HCT116 (cell line): ENCODE results near the gene HOXB3. TPM values are rescaled to one million over a fixed set of nuclear protein-coding genes. Genes with fewer than 3 reads are reported as not detected.

Experiments used
- ATAC-seq: fragments of 200-7000 bp; cut with Tn5 transposase; 2 replicates; pipeline ENCODE4 v1.9.1; 2020; ENCODE audit warnings: mild to moderate bottlenecking, moderate library complexity
- BruUV-seq: library from RNA; stranded (reverse); fragments of 400-500 nt; replicated peaks from 2 replicates; lab custom pipeline; 2021; lab: Mats Ljungman, UMichigan
- CTCF ChIA-PET: fragments of 300-600 bp; sonication (Branson Sonifier 250); formaldehyde crosslinking; loops from one replicate; lab custom pipeline; 2021; ENCODE audit warnings: antibody characterized with exemption; lab: Charles Lee
- POLR2A ChIA-PET: fragments of 300-600, 350-600 bp; sonication (Branson Sonifier 250); formaldehyde crosslinking; loops from one replicate; lab custom pipeline; 2021; ENCODE audit warnings: antibody characterized with exemption; lab: Charles Lee
- RAD21 ChIA-PET, 2 experiments: fragments of 300-600 bp; sonication (Branson Sonifier 250); formaldehyde crosslinking; loops; one replicate each; lab custom pipeline; 2023; ENCODE audit warnings: low total read pairs in 2 of 2; ENCODE audit not compliant: uncharacterized antibody in 2 of 2, unreplicated experiment in 2 of 2, low non-redundant PET in 1 of 2; lab: Charles Lee
- DNase-seq: peaks from one replicate; pipeline ENCODE4 v3.0.0-alpha.2; 2010; ENCODE audit warnings: low read depth, low spot score
- H2AFZ ChIP-seq: fragments of 200-600 bp; shearing (Covaris generic), sonication (generic); 2 replicates; pipeline ENCODE4 v1.6.1; 2017; ENCODE audit warnings: low read depth, mixed run types, mixed read lengths, antibody characterized with exemption, low read length; ENCODE audit not compliant: poor library complexity, severe bottlenecking
- H3K27ac ChIP-seq: 2 replicates; pipeline ENCODE4 v1.5.1; 2012; ENCODE audit warnings: low read depth, low read length
- H3K27me3 ChIP-seq: fragments of 200-600 bp; sonication (generic); 2 replicates; pipeline ENCODE4 v1.6.1; 2016; ENCODE audit warnings: mixed run types, low read length, mixed read lengths; ENCODE audit not compliant: insufficient read depth
- H3K36me3 ChIP-seq, 2 experiments: fragments of 200-500 bp in 1 of 2; fragments of 200-600 bp in 1 of 2; sonication (Bioruptor generic) in 1 of 2; sonication (generic) in 1 of 2; 2 replicates each; pipeline versions ENCODE4 v1.5.1 to v1.6.1; 2014 to 2016; ENCODE audit warnings: low read length in 2 of 2, inconsistent platforms in 1 of 2, mixed read lengths in 1 of 2, mixed run types in 1 of 2; ENCODE audit not compliant: insufficient read depth in 2 of 2, control insufficient read depth in 1 of 2
- H3K4me1 ChIP-seq, 2 experiments: fragments of 200-600 bp in 1 of 2; sonication (generic) in 1 of 2; 2 replicates each; pipeline versions ENCODE4 v1.5.1 to v1.6.1; 2012 to 2017; ENCODE audit warnings: low read length in 2 of 2, inconsistent platforms in 1 of 2, mild to moderate bottlenecking in 1 of 2, mixed read lengths in 1 of 2, mixed run types in 1 of 2, moderate library complexity in 1 of 2; ENCODE audit not compliant: insufficient read depth in 2 of 2, control insufficient read depth in 1 of 2
- H3K4me2 ChIP-seq: fragments of 200-600 bp; sonication (generic); 2 replicates; pipeline ENCODE4 v1.6.1; 2017; ENCODE audit warnings: mixed run types, low read length, mixed read lengths
- H3K4me3 ChIP-seq, 2 experiments: fragments of 200-600 bp in 1 of 2; sonication (generic) in 1 of 2; replicated peaks in 1 of 2; 2 replicates each; pipeline ENCODE4 v1.5.1; 2011 to 2016; ENCODE audit warnings: low read length in 2 of 2, control low read depth in 1 of 2, low read depth in 1 of 2, mild to moderate bottlenecking in 1 of 2, mixed read lengths in 1 of 2, mixed run types in 1 of 2
- H3K79me2 ChIP-seq: fragments of 200-600 bp; sonication (generic); 2 replicates; pipeline ENCODE4 v1.6.1; 2017; ENCODE audit warnings: mild to moderate bottlenecking, mixed run types, low read length, moderate library complexity, mixed read lengths; ENCODE audit not compliant: insufficient read depth
- H3K9ac ChIP-seq: fragments of 200-600 bp; sonication (generic); 2 replicates; pipeline ENCODE4 v1.6.1; 2016; ENCODE audit warnings: low read length, mixed read lengths
- H3K9me2 ChIP-seq: fragments of 200-600 bp; sonication (generic), shearing (Covaris generic); 2 replicates; pipeline ENCODE4 v1.6.1; 2017; ENCODE audit warnings: mixed run types, mild to moderate bottlenecking, moderate library complexity; ENCODE audit not compliant: insufficient read depth
- H3K9me3 ChIP-seq, 2 experiments: fragments of 200-500 bp in 1 of 2; fragments of 200-600 bp in 1 of 2; sonication (Bioruptor generic) in 1 of 2; sonication (generic) in 1 of 2; 2 replicates each; pipeline ENCODE4 v1.6.1; 2014 to 2017; ENCODE audit warnings: low read length in 2 of 2, mixed read lengths in 2 of 2, inconsistent platforms in 1 of 2, low read depth in 1 of 2, mild to moderate bottlenecking in 1 of 2, mixed run types in 1 of 2, moderate library complexity in 1 of 2; ENCODE audit not compliant: control insufficient read depth in 1 of 2, insufficient read depth in 1 of 2
- H4K20me1 ChIP-seq: fragments of 200-600 bp; sonication (generic), shearing (Covaris generic); 2 replicates; pipeline ENCODE4 v1.6.1; 2017; ENCODE audit warnings: mixed run types, mild to moderate bottlenecking, moderate library complexity; ENCODE audit not compliant: insufficient read depth
- CEBPB ChIP-seq: IDR thresholded peaks from 2 replicates; pipeline ENCODE4 v1.6.1; 2012; ENCODE audit warnings: low read depth
- EGR1 ChIP-seq: IDR thresholded peaks from 2 replicates; pipeline ENCODE4 v1.6.1; 2012; ENCODE audit warnings: low read depth
- ELF1 ChIP-seq: IDR thresholded peaks from 2 replicates; pipeline ENCODE4 v1.6.1; 2012; ENCODE audit warnings: low read depth, borderline replicate concordance
- EZH2phosphoT487 ChIP-seq: fragments of 200-600 bp; IDR thresholded peaks from 2 replicates; pipeline ENCODE4 v1.6.1; 2018; ENCODE audit warnings: antibody characterized with exemption, borderline replicate concordance
- POLR2A ChIP-seq: IDR thresholded peaks from 2 replicates; pipeline ENCODE4 v1.7.0; 2011; ENCODE audit warnings: borderline replicate concordance; ENCODE audit not compliant: insufficient read depth, insufficient read length; ENCODE audit errors: extremely low read depth
- POLR2AphosphoS5 ChIP-seq: IDR thresholded peaks from 2 replicates; pipeline ENCODE4 v1.6.1; 2011; ENCODE audit warnings: mild to moderate bottlenecking, low read depth, low read length, moderate library complexity
- RAD21 ChIP-seq: IDR thresholded peaks from 2 replicates; pipeline ENCODE4 v1.6.1; 2012; ENCODE audit warnings: low read depth, mild to moderate bottlenecking
- SIN3A ChIP-seq: IDR thresholded peaks from 2 replicates; pipeline ENCODE4 v1.6.1; 2012; ENCODE audit warnings: low read depth
- SP1 ChIP-seq: IDR thresholded peaks from 2 replicates; pipeline ENCODE4 v1.6.1; 2012; ENCODE audit warnings: low read depth
- SRF ChIP-seq: IDR thresholded peaks from 2 replicates; pipeline ENCODE4 v1.6.1; 2012; ENCODE audit warnings: low read depth
- YY1 ChIP-seq: IDR thresholded peaks from 2 replicates; pipeline ENCODE4 v1.6.1; 2011; ENCODE audit warnings: low read length, low read depth, moderate library complexity, mild to moderate bottlenecking; ENCODE audit not compliant: insufficient replicate concordance; ENCODE audit errors: extremely low read depth
- ZFX ChIP-seq: fragments of 450-650 bp; IDR thresholded peaks from 2 replicates; pipeline ENCODE4 v1.6.1; 2017
- ZNF274 ChIP-seq: fragments of 200-500 bp; sonication (Bioruptor generic); IDR thresholded peaks from 2 replicates; pipeline ENCODE4 v1.6.1; 2014; ENCODE audit warnings: mild to moderate bottlenecking, low read depth, low read length, inconsistent platforms
- intact Hi-C: fragments of 100-400 bp; cut with micrococcal nuclease; formaldehyde crosslinking; loops from 2 replicates; pipeline ENCODE4 v1.10.0; 2022
- total RNA-seq: library from RNA; stranded (reverse); gene quantifications from one replicate; pipeline ENCODE4 v1.2.1, GENCODE V29; 2021; ENCODE audit not compliant: unreplicated experiment
- TF ChIP-seq, protein P1 (sequence below): IDR thresholded peaks from 2 replicates; pipeline ENCODE4 v1.6.1; 2011; ENCODE audit warnings: mild to moderate bottlenecking, low read length, moderate library complexity; ENCODE audit not compliant: insufficient replicate concordance; ENCODE audit errors: extremely low read depth
- TF ChIP-seq, protein P2 (sequence below): IDR thresholded peaks from 2 replicates; pipeline ENCODE4 v1.6.1; 2012
- TF ChIP-seq, protein P3 (sequence below): IDR thresholded peaks from 2 replicates; pipeline ENCODE4 v1.6.1; 2012; ENCODE audit warnings: low read depth
- TF ChIP-seq, protein P4 (sequence below), 3 experiments: fragments of 200-600 bp in 1 of 3; sonication (generic) in 1 of 3; IDR thresholded peaks in 2 of 3; conservative IDR thresholded peaks in 1 of 3; 2 replicates each; pipeline ENCODE4 v1.5.1; 2012 to 2017; ENCODE audit warnings: low read depth in 2 of 3, low read length in 2 of 3, antibody characterized with exemption in 1 of 3, borderline replicate concordance in 1 of 3, control low read depth in 1 of 3, mild to moderate bottlenecking in 1 of 3, mixed read lengths in 1 of 3, mixed run types in 1 of 3, moderate library complexity in 1 of 3; ENCODE audit not compliant: insufficient read depth in 1 of 3

HOXB3 gene
- total RNA-seq, 1 experiment from 2014 or later = 19.8 TPM

DNA sequence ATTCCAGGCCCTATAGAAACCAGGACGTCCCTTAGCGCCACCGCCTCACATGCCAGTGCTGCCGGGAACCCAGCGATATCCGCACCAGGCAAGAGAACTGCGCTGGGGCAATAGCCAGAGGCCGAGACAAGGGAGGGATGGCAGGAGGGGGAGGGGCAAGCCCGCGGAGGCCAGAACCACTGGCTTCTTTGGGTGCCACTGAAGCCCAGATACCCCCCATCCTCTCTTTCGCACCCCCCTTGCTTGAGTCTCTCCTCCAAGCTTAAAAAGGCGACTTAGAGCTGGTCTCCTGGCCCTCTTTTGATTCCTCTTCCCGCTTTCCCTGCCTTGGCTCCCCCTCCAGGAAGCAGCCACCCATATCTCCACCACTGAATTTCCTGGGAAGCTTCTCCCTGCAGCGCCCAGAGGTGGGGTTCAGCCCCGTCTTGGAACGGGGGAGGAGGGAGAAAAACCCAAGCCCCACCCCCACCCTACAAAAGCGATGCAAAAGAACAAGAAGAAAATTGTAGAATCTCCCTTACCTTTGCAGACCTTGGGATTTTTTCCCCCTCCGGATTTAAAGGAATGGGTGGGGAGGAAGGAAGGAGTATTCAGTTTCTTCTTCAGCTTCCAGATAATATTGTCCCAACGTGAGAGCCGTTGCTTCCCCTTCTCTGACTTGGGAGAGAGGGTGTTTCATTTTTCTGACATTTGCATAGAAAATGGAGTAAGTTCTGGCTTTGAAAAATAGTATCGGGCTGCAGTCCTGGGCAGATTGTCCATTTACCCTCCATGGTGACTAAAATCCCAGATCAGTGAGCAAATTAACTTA lies 14.1 kb upstream of the HOXB3 start:
- H3K4me2 ChIP-seq = peak overlapping the region; percentile 82
- peak; percentile 69 for DNase-seq
- H3K79me2 ChIP-seq = peaks cover 75% of the 10 kb centered on the region

More for the DNA sequence above, 14.1 kb upstream of the HOXB3 start:
- H3K27ac ChIP-seq = peak overlapping the region; percentile 94
- H3K4me1 ChIP-seq = peaks cover 40 to 63% of the 10 kb centered on the region in 2 experiments
- peaks cover 4% of the 10 kb centered on the region; the same call in 1 of the 2 replicates for H4K20me1 ChIP-seq
- H2AFZ ChIP-seq = no peak overlapping the region
- BruUV-seq = TSS peak; percentile 54
- H3K9me2 ChIP-seq = no peaks in the 10 kb centered on the region
- CTCF ChIA-PET = interaction anchor here (0.7 to 1.2 kb wide), 3 partner anchors 68 to 344 kb away, joined by 5 to 7 read pairs (median 6); no protein-coding TSS in a partner anchor
- H3K4me3 ChIP-seq = peak overlapping the region; percentile 78 to 87
- POLR2A ChIA-PET = interaction anchor here (0.7 to 1.6 kb wide), 5 partner anchors 8 to 556 kb away, joined by 3 to 8 read pairs (median 4); partner anchors contain the start of gene NFE2L1
- intact Hi-C loops = no loop called here
- H3K9ac ChIP-seq = peak overlapping the region; percentile 83
- TF ChIP-seq POLR2A = peak; percentile 35
- TF ChIP-seq, protein P1, sequence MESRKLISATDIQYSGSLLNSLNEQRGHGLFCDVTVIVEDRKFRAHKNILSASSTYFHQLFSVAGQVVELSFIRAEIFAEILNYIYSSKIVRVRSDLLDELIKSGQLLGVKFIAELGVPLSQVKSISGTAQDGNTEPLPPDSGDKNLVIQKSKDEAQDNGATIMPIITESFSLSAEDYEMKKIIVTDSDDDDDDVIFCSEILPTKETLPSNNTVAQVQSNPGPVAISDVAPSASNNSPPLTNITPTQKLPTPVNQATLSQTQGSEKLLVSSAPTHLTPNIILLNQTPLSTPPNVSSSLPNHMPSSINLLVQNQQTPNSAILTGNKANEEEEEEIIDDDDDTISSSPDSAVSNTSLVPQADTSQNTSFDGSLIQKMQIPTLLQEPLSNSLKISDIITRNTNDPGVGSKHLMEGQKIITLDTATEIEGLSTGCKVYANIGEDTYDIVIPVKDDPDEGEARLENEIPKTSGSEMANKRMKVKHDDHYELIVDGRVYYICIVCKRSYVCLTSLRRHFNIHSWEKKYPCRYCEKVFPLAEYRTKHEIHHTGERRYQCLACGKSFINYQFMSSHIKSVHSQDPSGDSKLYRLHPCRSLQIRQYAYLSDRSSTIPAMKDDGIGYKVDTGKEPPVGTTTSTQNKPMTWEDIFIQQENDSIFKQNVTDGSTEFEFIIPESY = no peak
- no peak for TF ChIP-seq EGR1
- no peak for TF ChIP-seq ZNF274
- TF ChIP-seq, protein P2, sequence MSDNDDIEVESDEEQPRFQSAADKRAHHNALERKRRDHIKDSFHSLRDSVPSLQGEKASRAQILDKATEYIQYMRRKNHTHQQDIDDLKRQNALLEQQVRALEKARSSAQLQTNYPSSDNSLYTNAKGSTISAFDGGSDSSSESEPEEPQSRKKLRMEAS = no peak
- TF ChIP-seq SP1 = no peak
- no peak for TF ChIP-seq ELF1
- TF ChIP-seq, protein P3, sequence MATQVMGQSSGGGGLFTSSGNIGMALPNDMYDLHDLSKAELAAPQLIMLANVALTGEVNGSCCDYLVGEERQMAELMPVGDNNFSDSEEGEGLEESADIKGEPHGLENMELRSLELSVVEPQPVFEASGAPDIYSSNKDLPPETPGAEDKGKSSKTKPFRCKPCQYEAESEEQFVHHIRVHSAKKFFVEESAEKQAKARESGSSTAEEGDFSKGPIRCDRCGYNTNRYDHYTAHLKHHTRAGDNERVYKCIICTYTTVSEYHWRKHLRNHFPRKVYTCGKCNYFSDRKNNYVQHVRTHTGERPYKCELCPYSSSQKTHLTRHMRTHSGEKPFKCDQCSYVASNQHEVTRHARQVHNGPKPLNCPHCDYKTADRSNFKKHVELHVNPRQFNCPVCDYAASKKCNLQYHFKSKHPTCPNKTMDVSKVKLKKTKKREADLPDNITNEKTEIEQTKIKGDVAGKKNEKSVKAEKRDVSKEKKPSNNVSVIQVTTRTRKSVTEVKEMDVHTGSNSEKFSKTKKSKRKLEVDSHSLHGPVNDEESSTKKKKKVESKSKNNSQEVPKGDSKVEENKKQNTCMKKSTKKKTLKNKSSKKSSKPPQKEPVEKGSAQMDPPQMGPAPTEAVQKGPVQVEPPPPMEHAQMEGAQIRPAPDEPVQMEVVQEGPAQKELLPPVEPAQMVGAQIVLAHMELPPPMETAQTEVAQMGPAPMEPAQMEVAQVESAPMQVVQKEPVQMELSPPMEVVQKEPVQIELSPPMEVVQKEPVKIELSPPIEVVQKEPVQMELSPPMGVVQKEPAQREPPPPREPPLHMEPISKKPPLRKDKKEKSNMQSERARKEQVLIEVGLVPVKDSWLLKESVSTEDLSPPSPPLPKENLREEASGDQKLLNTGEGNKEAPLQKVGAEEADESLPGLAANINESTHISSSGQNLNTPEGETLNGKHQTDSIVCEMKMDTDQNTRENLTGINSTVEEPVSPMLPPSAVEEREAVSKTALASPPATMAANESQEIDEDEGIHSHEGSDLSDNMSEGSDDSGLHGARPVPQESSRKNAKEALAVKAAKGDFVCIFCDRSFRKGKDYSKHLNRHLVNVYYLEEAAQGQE = no peak
- no peak for TF ChIP-seq SIN3A
- no peak for TF ChIP-seq EZH2phosphoT487
- TF ChIP-seq POLR2AphosphoS5 = peak; percentile 84
- no peak for TF ChIP-seq CEBPB
- peak; percentile 81; the same call in 1 of the 2 replicates for TF ChIP-seq ZFX
- peak; percentile 56 for TF ChIP-seq YY1
- no peak for TF ChIP-seq RAD21
- no peak for TF ChIP-seq SRF
- TF ChIP-seq, protein P4, sequence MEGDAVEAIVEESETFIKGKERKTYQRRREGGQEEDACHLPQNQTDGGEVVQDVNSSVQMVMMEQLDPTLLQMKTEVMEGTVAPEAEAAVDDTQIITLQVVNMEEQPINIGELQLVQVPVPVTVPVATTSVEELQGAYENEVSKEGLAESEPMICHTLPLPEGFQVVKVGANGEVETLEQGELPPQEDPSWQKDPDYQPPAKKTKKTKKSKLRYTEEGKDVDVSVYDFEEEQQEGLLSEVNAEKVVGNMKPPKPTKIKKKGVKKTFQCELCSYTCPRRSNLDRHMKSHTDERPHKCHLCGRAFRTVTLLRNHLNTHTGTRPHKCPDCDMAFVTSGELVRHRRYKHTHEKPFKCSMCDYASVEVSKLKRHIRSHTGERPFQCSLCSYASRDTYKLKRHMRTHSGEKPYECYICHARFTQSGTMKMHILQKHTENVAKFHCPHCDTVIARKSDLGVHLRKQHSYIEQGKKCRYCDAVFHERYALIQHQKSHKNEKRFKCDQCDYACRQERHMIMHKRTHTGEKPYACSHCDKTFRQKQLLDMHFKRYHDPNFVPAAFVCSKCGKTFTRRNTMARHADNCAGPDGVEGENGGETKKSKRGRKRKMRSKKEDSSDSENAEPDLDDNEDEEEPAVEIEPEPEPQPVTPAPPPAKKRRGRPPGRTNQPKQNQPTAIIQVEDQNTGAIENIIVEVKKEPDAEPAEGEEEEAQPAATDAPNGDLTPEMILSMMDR (IDR thresholded peaks at IDR 0.05 in 2 of 3, conservative IDR thresholded peaks at IDR 0.05 in 1 of 3; ENCODE audit: borderline replicate concordance in 1 of 3, insufficient read depth in 1 of 3, low read depth in 2 of 3, low read length in 2 of 3) = peak in 1 of 3 experiments; percentile 18; a peak in 2 of 6 replicates
- H3K27me3 ChIP-seq = no peaks in the 10 kb centered on the region
- H3K9me3 ChIP-seq = no peaks in the 10 kb centered on the region
- RAD21 ChIA-PET = interaction anchor here in 1 of 2 experiments (0.7 kb wide), 1 partner anchor 389 kb away, joined by 7 read pairs; no protein-coding TSS in a partner anchor
- ATAC-seq = peak; percentile 68
- H3K36me3 ChIP-seq = peaks cover 0 to 4% of the 10 kb centered on the region in 2 experiments; a peak in 1 of 4 replicates
